Astrocyte (in vitro differentiated cells and primary cell): Measurements from ENCODE around the gene CHST11. TPM values are rescaled to one million over a fixed set of nuclear protein-coding genes. Genes with fewer than 3 reads are reported as not detected.

Experiments used
- DNase-seq: peaks from one replicate; pipeline ENCODE4 v3.0.0-alpha.2; 2010; ENCODE audit warnings: low read depth
- FAIRE-seq: peaks from 2 replicates; lab custom pipeline; 2011; peaks lifted over from hg19 to GRCh38; lab: Jason Lieb, UNC
- H2AFZ ChIP-seq: 2 replicates; pipeline ENCODE4 v1.6.0; 2012; ENCODE audit warnings: low read depth, low read length, inconsistent platforms
- H3K27ac ChIP-seq: 2 replicates; pipeline ENCODE4 v1.5.1; 2011; ENCODE audit warnings: low read depth, low read length, inconsistent platforms
- H3K27me3 ChIP-seq: 2 replicates; pipeline ENCODE4 v1.6.0; 2011; ENCODE audit warnings: low read length, inconsistent platforms; ENCODE audit not compliant: insufficient read depth
- H3K36me3 ChIP-seq: 2 replicates; pipeline ENCODE4 v1.5.1; 2011; ENCODE audit warnings: low read length, inconsistent platforms; ENCODE audit not compliant: insufficient read depth
- H3K4me1 ChIP-seq: 2 replicates; pipeline ENCODE4 v1.5.1; 2011; ENCODE audit warnings: low read length, inconsistent platforms; ENCODE audit not compliant: insufficient read depth
- H3K4me2 ChIP-seq: 2 replicates; pipeline ENCODE4 v1.6.0; 2012; ENCODE audit warnings: low read length, inconsistent platforms
- H3K4me3 ChIP-seq: 2 replicates; pipeline ENCODE4 v1.5.1; 2011; ENCODE audit warnings: low read depth, mild to moderate bottlenecking, low read length, inconsistent platforms; ENCODE audit not compliant: insufficient read depth
- H3K79me2 ChIP-seq: 2 replicates; pipeline ENCODE4 v1.6.0; 2012; ENCODE audit warnings: mild to moderate bottlenecking, low read length, inconsistent platforms; ENCODE audit not compliant: insufficient read depth
- H3K9ac ChIP-seq: 2 replicates; pipeline ENCODE4 v1.6.0; 2012; ENCODE audit warnings: mild to moderate bottlenecking, low read length, inconsistent platforms
- H3K9me3 ChIP-seq: 2 replicates; pipeline ENCODE4 v1.5.1; 2012; ENCODE audit warnings: low read depth, mild to moderate bottlenecking, low read length, inconsistent platforms; ENCODE audit not compliant: insufficient read depth
- H4K20me1 ChIP-seq: 2 replicates; pipeline ENCODE4 v1.6.0; 2012; ENCODE audit warnings: low read length, inconsistent platforms; ENCODE audit not compliant: insufficient read depth
- H3K27ac Mint-ChIP-seq: one replicate; pipeline ENCODE4 v1.8.0; 2021; ENCODE audit warnings: mild to moderate bottlenecking, mixed read lengths; ENCODE audit not compliant: unreplicated experiment
- H3K27me3 Mint-ChIP-seq: one replicate; pipeline ENCODE4 v1.8.0; 2021; ENCODE audit warnings: low read depth, mixed read lengths; ENCODE audit not compliant: unreplicated experiment
- H3K36me3 Mint-ChIP-seq: one replicate; pipeline ENCODE4 v1.8.0; 2021; ENCODE audit warnings: low read depth, mixed read lengths; ENCODE audit not compliant: unreplicated experiment
- H3K4me1 Mint-ChIP-seq: one replicate; pipeline ENCODE4 v1.8.0; 2021; ENCODE audit warnings: low read depth, mixed read lengths; ENCODE audit not compliant: unreplicated experiment
- H3K4me3 Mint-ChIP-seq: one replicate; pipeline ENCODE4 v1.8.0; 2021; ENCODE audit warnings: mild to moderate bottlenecking, moderate library complexity, mixed read lengths; ENCODE audit not compliant: unreplicated experiment
- H3K9me3 Mint-ChIP-seq: one replicate; pipeline ENCODE4 v1.8.0; 2021; ENCODE audit warnings: mild to moderate bottlenecking, mixed read lengths; ENCODE audit not compliant: unreplicated experiment
- EZH2 ChIP-seq: IDR thresholded peaks from 2 replicates; pipeline ENCODE4 v1.6.1; 2012; ENCODE audit warnings: mild to moderate bottlenecking, low read length, inconsistent platforms; ENCODE audit not compliant: insufficient read depth
- total RNA-seq: library from RNA; stranded (reverse); gene quantifications from 2 replicates; pipeline ENCODE4 v1.2.1, GENCODE V29; 2021
- TF ChIP-seq, protein P1 (sequence below): IDR thresholded peaks from 2 replicates; pipeline ENCODE4 v1.5.1; 2011; ENCODE audit warnings: low read depth, mild to moderate bottlenecking, inconsistent platforms, low read length, moderate library complexity; ENCODE audit not compliant: insufficient read depth

CHST11 gene
- total RNA-seq, 1 donor from 2014 or later = 30.2 TPM

DNA sequence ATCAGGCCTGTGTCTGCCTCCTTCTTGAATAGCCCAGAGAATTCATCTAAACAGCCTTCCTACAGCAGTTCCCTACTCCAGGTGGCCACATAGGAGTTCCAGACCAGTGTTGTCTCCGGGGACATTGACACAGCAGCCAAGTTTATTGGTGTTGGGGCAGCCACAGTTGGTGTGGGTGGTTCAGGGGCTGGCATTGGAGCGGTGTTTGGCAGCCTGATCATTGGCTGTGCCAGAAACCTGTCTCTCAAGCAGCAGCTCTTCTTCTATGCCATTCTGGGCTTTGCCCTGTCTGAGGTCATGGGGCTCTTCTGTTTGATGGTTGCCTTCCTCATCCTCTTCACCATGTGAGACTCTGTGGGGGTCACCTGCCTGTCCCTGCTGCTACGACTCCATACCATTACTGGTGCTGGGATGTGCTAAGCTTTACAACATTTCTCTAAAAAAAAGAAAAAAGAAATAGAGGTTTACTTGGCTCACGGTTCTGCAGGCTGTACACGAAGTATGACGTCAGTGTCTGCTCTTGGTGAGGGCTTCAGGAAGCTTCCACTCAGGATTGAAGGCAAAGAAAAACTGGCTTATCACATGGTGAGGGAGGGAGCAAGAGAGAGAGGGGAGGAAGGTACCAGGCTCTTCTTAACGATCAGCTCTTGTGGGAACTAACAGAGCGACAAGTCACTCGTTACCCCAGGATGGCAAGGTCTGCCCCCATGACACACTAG lies 57.5 kb downstream of the CHST11 start:
- no peak for TF ChIP-seq EZH2
- TF ChIP-seq, protein P1, sequence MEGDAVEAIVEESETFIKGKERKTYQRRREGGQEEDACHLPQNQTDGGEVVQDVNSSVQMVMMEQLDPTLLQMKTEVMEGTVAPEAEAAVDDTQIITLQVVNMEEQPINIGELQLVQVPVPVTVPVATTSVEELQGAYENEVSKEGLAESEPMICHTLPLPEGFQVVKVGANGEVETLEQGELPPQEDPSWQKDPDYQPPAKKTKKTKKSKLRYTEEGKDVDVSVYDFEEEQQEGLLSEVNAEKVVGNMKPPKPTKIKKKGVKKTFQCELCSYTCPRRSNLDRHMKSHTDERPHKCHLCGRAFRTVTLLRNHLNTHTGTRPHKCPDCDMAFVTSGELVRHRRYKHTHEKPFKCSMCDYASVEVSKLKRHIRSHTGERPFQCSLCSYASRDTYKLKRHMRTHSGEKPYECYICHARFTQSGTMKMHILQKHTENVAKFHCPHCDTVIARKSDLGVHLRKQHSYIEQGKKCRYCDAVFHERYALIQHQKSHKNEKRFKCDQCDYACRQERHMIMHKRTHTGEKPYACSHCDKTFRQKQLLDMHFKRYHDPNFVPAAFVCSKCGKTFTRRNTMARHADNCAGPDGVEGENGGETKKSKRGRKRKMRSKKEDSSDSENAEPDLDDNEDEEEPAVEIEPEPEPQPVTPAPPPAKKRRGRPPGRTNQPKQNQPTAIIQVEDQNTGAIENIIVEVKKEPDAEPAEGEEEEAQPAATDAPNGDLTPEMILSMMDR = no peak
- Histone ChIP-seq H3K27me3 (no peaks in the 10 kb centered on the region), H3K36me3 (no peaks in the 10 kb centered on the region), H3K4me3 (no peak overlapping the region), H3K27ac (peak overlapping the region; percentile 20), H2AFZ (no peak overlapping the region), H3K9me3 (no peaks in the 10 kb centered on the region), H3K4me2 (peak overlapping the region; percentile 31), H4K20me1 (peaks cover 70% of the 10 kb centered on the region), H3K79me2 (peaks cover 67% of the 10 kb centered on the region), H3K9ac (no peak overlapping the region), H3K4me1 (peaks cover 12% of the 10 kb centered on the region)
- DNase-seq = no peak
- Mint-ChIP-seq H3K9me3 (no peaks in the 10 kb centered on the region), H3K36me3 (peaks cover 2% of the 10 kb centered on the region), H3K27ac (no peak overlapping the region), H3K4me1 (peaks cover 30% of the 10 kb centered on the region), H3K4me3 (no peak overlapping the region), H3K27me3 (no peaks in the 10 kb centered on the region)
- FAIRE-seq = no peak

DNA sequence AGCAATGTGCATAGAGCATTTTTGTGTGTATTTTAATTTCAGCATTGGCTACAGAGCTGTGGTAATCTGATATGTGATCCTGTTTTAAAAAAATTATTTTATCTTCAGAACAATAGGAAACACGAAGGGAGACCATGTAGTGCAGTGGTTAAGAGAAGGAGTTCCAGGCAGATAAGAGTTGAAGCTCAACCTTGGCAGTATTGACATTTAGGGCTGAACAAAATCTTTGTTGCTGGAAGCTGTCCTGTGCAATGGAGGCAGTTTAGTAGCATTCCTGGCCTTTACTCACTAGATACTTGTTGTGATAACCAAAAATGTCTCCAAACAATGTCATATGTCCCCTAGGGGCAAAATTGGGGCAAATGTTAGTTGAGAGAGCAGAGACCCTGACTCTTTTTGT lies 59.2 kb downstream of the CHST11 start:
- H3K9ac ChIP-seq = no peak overlapping the region
- TF ChIP-seq EZH2 = no peak
- TF ChIP-seq, protein P1 = no peak
- peaks cover 28% of the 10 kb centered on the region for H3K4me1 Mint-ChIP-seq
- no peaks in the 10 kb centered on the region for H3K9me3 Mint-ChIP-seq
- DNase-seq = no peak
- H3K79me2 ChIP-seq = peaks cover 79% of the 10 kb centered on the region
- H3K4me1 ChIP-seq = peaks cover 12% of the 10 kb centered on the region
- no peak overlapping the region for H3K4me3 ChIP-seq
- H3K36me3 Mint-ChIP-seq = no peaks in the 10 kb centered on the region
- no peaks in the 10 kb centered on the region for H3K27me3 ChIP-seq
- H3K4me2 ChIP-seq = no peak overlapping the region
- no peak overlapping the region for H3K4me3 Mint-ChIP-seq
- no peaks in the 10 kb centered on the region for H3K36me3 ChIP-seq
- no peak overlapping the region for H3K27ac Mint-ChIP-seq
- no peak overlapping the region for H2AFZ ChIP-seq
- no peaks in the 10 kb centered on the region for H3K9me3 ChIP-seq
- no peak for FAIRE-seq
- H4K20me1 ChIP-seq = peaks cover 74% of the 10 kb centered on the region
- no peak overlapping the region for H3K27ac ChIP-seq
- H3K27me3 Mint-ChIP-seq = no peaks in the 10 kb centered on the region

DNA sequence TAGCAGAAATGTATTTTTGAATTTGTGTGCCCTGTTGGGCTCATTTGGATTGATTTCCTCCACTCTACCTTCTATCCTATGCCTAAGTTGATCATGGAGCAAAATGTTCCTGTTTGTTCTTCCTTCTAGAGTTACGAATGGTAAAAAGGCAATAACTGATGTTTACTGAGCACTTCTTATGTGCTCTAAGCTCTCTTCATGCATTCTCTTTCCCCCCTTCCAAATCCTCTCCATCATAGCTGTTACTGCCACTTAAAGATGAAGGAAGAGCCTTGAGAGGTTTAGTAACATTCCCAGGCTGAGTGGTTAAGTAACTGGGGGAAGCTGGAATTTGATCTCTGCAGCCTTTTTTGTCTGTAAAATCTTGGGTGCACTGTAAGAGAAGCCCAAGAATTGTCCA lies 60.1 kb downstream of the CHST11 start:
- H3K4me2 ChIP-seq = no peak overlapping the region
- H3K79me2 ChIP-seq = peaks cover 79% of the 10 kb centered on the region
- H3K27ac ChIP-seq = no peak overlapping the region
- Mint-ChIP-seq H3K36me3 (no peaks in the 10 kb centered on the region), H3K27me3 (no peaks in the 10 kb centered on the region), H3K9me3 (no peaks in the 10 kb centered on the region), H3K4me3 (no peak overlapping the region), H3K27ac (no peak overlapping the region), H3K4me1 (peaks cover 30% of the 10 kb centered on the region)
- no peaks in the 10 kb centered on the region for H3K36me3 ChIP-seq
- TF ChIP-seq, protein P1 = no peak
- no peak for TF ChIP-seq EZH2
- H3K4me3 ChIP-seq = no peak overlapping the region
- no peaks in the 10 kb centered on the region for H3K27me3 ChIP-seq
- no peaks in the 10 kb centered on the region for H3K9me3 ChIP-seq
- FAIRE-seq (no peak), DNase-seq (no peak)
- peaks cover 16% of the 10 kb centered on the region for H3K4me1 ChIP-seq
- H2AFZ ChIP-seq = no peak overlapping the region
- peaks cover 75% of the 10 kb centered on the region for H4K20me1 ChIP-seq
- H3K9ac ChIP-seq = no peak overlapping the region
